GM19455 (cell line): ENCODE results near the gene THSD4.

Source experiments
- ATAC-seq: cut with Tn5 transposase; IDR thresholded peaks from one replicate; pipeline ENCODE4 v1.9.1; 2021; ENCODE audit not compliant: unreplicated experiment

The THSD4 gene

DNA sequence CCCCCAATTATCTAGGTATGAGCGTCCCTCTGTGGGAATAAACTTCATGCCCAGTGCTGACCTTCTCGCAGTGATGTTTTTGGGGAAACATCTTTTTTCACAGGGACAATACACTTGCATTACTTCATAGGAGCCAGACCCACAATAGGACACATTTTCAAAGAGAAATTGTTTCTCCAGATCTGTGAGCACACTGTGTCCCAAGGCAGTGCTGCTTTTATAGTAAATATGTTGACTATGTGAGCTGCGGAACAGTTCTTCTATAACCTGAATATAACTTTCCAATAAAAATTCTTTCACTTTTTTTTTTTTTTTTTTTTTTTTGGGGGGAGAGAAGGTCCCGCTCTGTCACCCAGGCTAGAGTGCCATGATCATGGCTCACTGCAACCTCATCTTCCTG lies 17.4 kb upstream of the THSD4 start:
- ATAC-seq: no peak

DNA sequence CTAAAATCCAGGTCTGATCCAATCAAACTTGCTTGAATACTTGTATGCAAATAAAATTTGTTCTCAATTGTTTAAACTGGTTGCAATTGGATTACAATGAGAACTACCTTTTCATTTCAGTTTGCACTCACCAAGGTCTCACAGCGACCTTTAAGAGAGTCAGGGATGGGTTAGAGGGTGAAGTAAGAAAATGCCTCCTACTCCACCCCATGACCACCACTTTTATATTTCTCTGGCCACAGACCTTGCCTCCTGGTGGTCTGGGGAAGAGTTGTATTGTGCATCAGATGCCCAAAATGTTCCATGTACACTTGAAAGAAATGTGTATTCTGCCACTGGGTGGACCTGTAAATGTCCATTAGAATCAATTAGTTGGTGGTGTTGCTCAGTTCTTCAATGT lies 16.4 kb upstream of the THSD4 start:
- ATAC-seq: no peak

DNA sequence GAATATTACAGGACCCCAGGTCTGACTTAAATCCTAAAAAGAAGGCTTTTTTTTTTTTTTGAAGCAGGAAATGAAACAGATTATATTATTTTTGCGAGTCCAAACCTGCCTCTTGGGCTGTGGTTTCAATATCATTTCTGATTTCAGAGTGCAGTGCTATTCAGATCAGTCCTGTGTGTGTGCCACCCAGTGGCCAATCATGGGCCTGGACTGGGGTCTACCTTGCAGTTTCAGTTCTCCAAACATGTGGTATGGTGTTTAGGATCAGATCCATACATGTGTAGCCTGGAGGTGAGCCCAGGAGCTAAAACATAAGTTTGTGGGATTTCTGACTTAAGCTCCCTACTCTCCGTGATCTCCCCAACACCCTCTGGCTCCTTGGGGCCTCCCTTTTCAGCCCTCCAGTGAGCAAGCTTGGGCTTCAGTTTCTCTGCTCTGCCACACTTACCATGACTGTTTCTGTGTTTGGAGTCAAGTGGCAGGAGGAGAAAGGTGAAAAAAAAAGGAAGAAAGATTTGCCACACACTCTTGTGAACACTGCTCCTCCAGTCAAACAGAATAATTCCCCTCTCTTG lies 12.1 kb upstream of the THSD4 start:
- no peak for ATAC-seq

- ATAC-seq: no peak
These were observed 10.6 kb upstream of the THSD4 start for GRCh38 chr15:71104636-71105035.

GRCh38 chr15:71105444-71105843 lies 9.8 kb upstream of the THSD4 start:
- ATAC-seq: no peak

DNA sequence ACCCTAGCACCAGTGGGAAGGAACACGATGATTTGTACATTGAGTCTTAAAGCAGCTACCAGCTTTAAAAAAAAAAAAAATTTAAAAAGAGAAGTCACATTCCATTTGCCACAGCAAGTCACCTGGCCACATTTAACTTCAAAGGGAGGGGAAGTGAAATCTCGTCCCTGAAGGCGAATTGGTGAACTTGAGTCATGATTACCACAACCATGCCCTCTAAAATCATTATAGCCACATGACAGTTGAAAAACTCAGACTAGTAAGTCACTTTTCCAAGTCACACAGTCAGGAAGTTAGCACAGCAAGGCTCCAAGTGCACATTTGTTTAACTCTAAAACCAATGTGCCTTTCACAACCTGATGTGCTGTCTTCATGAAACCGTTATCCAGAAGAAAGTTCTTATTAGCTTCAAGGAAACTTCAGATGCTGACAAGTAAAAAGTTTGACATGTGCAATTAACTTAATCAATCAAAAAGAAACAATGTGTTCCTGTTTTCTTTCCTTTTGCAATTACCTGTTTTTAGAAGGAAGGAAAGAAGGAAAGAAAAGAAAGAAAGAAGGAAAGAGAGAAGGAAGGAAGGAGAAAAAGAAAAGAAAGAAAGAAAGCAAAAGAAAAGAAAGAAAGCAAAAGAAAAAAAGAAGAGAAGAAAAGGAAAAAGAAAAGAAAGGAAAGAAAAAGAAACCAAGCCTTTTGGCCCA lies 8.3 kb upstream of the THSD4 start:
- ATAC-seq: no peak

DNA sequence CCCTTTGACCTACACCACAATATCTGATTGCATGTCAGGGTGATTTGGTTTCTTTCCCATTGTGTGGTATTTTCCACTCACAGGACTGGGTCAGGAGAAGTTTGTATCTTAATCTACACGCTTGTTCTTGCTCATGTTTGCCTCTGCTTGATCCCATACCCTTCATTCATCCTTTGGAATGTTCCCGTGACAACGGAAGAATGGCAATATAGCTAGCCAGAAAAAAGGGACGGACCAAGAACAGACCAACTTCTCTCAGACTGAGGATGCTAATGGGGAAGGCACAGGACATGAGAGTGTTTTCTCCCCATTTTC lies 7.8 kb upstream of the THSD4 start:
- ATAC-seq: no peak

DNA sequence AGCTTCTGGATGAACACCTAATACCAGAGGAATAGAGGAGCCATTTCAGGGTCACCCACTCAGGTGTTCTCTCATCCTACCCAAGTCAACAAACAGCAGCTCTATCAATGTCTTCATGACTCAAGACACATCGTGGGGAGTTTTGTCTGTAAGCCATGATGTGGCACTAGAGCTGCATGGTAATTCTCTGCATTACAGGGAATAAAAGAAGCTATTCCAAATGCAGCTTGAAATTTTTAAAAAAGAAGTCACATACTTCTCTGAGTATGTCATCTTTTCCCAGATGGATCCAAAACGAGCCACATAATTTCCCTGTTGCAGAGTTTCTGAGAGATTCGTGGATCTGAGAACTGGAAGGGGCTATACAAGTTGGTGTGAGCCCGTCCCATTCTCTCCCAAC lies 6.1 kb upstream of the THSD4 start:
- no peak for ATAC-seq

DNA sequence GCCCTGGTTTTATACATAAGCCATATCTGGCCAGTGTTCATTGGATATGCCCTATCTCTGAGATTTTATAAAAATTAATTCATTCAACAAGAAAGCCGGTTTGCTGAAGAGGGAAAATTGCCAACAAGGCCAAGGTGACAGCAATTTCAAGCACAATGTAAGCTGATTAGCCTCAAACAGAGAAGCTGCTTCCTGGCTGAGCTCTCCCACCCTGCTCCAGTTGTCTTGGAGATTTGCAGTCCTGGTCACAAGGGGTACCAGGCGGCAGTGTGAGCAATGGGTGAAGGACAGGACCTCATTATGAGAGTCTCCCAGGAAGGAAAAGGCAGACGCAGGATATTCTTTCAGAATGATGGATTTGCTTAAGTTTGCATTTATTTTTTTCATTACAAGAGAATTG lies 5.4 kb upstream of the THSD4 start:
- ATAC-seq: no peak

- ATAC-seq: no peak
These were observed 4.7 kb upstream of the THSD4 start for GRCh38 chr15:71110405-71111180.

DNA sequence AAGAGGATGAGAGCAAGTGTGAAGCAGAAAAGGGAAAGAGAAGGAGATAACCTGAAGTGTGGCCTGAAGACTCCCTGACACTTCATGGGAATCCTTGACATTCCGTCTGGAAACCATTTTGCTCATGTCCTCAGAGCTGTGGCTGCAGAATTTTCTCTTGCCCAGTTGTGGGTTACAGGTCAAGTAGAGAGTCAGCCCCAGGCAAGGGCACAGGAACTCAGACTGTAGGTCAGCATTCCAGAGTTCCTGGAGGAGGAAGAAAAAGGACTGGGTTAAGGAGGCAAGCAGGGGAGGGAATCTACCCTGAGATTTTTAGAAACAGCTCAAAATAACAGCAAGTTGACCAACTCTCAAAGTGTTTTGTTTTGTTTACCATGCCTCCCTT lies 4.1 kb upstream of the THSD4 start:
- ATAC-seq: no peak

DNA sequence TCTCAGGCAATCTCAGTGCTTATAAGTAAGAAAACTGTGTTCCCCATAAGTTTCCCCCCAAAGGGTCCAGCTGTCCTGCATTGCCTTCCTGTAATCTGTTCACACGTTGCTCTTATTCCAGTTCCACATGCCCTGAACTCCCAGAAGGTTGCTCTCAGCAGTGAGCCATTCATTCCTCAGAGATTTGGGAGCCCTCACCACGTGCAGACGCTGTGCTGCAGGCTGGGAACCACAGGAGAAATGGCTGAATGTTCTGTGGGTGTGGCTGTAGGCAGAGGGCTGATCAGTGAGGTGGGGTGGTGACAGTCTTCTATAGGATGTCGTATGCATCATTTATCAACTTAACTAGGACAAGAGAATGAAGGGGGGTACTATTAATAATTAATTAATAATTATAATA lies 3.3 kb upstream of the THSD4 start:
- no peak for ATAC-seq

DNA sequence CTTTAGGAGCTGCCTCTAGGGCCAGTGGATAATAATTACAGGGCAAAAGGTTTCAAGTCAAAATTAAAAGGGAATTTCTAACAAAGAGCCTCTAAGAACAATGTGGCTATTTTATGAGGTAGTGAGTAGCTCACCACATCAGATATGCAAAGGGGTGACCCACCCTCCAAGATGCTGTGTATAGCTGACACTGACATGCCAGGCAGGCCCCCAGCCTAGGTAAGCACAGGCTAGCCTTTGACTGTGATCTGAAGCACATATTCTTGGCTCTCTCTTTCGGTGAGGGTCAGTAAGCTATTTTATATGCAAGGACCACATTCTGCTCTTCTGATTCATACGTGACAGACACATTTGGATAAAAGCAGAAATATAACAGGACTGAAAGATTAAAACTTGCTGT lies 2.8 kb upstream of the THSD4 start:
- no peak for ATAC-seq

GRCh38 chr15:71114066-71114680 lies 1.1 kb upstream of the THSD4 start:
- ATAC-seq: no peak

DNA sequence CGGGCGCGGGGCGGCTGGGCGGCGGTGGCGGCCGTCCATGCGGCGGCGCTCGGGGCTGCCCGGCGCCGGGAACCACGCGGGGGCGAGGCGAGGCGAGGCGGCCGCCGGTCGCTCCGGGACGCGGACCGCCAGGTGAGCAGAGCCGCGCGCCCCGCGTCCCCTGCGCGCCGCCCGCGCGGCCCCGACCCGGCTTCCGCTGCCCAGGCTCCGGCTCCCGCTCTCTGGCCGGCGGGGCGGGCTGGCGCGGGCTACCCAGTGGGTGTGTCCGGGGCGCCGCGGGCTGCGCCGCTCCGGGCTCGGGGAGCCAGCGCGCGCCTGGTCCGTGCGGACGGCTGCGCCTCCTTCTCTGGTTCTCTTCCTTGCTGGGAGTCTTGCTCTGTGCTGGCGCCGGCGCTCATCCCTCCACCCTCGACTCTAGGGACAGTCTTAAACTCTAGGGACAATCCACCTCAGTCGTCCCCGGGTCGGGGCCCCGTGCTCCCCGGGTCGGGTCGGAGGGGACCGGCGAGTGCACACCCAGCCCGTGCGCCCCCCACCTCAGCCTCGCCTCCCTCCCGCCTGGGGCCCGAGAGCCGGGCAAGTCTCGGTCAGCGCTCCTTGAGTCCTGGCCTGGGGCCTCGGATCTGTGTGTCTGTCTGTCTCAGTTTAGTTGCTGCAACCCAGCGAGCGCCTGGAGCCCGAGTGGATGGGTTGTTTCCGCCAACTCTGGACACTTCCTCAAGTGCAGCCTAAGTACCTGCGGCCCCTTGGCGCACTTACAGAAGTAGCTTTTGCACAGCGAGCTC lies 488 bp downstream of the THSD4 start:
- no peak for ATAC-seq

DNA sequence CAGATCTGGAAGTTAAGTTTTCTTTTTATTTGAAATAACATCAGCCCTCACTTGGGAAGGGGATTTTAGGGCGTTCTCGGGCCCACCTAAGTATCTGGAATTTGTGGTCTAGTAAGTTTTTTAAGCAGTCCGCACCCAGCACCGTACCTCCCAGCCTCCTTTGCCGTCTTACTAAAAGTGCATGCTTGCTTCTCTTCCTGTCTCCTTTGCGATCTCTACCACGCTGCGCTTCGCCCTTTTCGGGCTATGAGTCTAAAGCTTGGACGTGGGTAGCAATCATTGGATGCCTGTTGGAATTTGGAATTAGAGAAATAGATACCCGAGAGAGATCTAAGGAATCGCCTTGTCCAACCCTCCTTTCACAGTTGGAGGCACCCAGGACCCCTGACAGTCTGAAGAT lies 1.1 kb downstream of the THSD4 start:
- no peak for ATAC-seq

- ATAC-seq: no peak
These were observed 1.7 kb downstream of the THSD4 start for GRCh38 chr15:71116942-71117341.

DNA sequence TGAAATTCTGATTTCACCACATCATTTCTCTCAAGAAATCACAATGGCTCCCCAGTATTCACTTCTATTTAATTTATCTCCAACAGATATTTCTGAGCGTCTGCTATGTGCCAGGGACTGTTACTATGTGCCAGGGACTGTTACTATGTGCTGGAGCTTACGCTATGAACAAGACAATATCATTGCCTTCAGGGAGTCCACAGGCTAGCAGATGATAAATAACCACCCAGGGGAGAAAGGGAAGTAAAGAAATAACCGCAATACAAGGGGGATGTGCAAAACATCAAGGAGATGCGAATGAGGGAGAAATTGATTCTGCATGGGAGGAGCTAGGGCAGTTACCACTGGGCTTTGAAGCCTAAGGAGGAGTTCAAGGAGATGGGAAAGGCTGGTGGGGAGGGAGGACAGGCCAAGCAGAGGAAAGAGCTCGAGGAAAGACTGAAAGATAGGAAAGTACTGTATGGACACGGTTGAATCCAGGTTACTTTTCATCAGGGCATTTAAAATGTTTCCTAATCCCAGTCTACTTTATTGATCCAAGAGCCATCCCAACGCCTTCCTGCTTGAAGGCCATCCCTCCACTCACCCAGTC lies 2.5 kb downstream of the THSD4 start:
- ATAC-seq: no peak

GRCh38 chr15:71118345-71118744 lies 3.1 kb downstream of the THSD4 start:
- no peak for ATAC-seq

DNA sequence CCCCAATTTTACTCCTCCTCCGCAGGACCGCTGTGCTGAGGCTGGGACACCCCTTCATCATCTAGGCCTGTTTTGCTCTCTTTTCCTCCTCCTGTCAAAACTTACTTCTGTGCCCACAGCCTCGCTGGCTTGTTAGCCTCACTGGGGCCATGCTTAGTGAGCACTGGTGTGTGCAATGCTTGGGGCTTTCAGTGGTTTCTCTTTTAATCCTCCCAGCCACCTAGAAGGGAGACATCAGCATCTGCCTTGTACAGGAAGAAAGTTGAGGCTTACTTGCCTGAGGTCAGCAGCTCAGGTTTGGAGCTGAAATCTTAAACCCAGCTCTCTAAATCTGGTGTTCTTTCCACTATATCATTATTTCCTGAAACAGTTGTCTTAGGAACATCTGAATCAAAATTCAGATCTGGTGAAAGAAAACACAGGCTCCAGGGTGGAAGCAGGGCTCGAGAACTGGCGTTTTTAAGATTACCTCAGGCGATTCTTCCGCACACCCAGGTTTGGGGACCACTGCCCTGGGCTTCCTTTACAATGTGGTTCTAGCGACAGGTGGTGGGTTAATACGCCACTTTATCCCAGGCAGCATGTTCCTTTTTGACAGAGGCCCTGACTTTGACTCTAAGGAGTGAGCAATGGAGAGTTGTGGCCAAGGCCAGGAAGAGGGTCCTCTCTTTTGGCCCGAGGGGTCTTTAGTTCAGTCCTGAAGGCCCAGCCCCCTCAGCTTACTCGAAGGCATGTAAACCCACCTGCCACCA lies 3.8 kb downstream of the THSD4 start:
- no peak for ATAC-seq
